GM23338 (cell line): ENCODE measurements around the gene CALCR. TPM values are rescaled to one million over a fixed set of nuclear protein-coding genes. Genes with fewer than 3 reads are reported as not detected.

Experiments used
- ATAC-seq: fragments of 200-7000 bp; cut with Tn5 transposase; 3 replicates; pipeline ENCODE4 v1.9.1; 2020
- DNase-seq: peaks from one replicate; pipeline ENCODE4 v3.0.0-alpha.2; 2015; ENCODE audit warnings: low spot score
- H2AFZ ChIP-seq: fragments of 200-600 bp; sonication (generic); 2 replicates; pipeline ENCODE4 v1.8.0; 2016; ENCODE audit warnings: antibody characterized with exemption, mild to moderate bottlenecking, moderate library complexity
- H3F3A ChIP-seq: fragments of 200-600 bp; sonication (generic); replicated peaks from 2 replicates; pipeline ENCODE4 v1.8.0; 2017; ENCODE audit warnings: antibody characterized with exemption, mixed run types, low read depth
- H3K27ac ChIP-seq: fragments of 200-600 bp; sonication (generic); 2 replicates; pipeline ENCODE4 v1.6.1; 2016; ENCODE audit warnings: low read depth
- H3K27me3 ChIP-seq: fragments of 200-600 bp; sonication (generic); 2 replicates; pipeline ENCODE4 v1.8.0; 2016; ENCODE audit warnings: mild to moderate bottlenecking, mixed run types, moderate library complexity; ENCODE audit not compliant: insufficient read depth
- H3K36me3 ChIP-seq: fragments of 200-600 bp; sonication (generic); 2 replicates; pipeline ENCODE4 v1.8.0; 2016; ENCODE audit warnings: mild to moderate bottlenecking; ENCODE audit not compliant: insufficient read depth
- H3K4me1 ChIP-seq: fragments of 200-600 bp; sonication (generic); 2 replicates; pipeline ENCODE4 v1.8.0; 2016; ENCODE audit warnings: mild to moderate bottlenecking, moderate library complexity; ENCODE audit not compliant: insufficient read depth
- H3K4me2 ChIP-seq: fragments of 200-600 bp; sonication (generic); 2 replicates; pipeline ENCODE4 v1.7.1; 2017; ENCODE audit warnings: mixed run types
- H3K4me3 ChIP-seq: fragments of 200-600 bp; sonication (generic); 2 replicates; pipeline ENCODE4 v1.6.1; 2016; ENCODE audit warnings: mixed run types
- H3K79me2 ChIP-seq: fragments of 200-600 bp; sonication (generic); replicated peaks from 2 replicates; pipeline ENCODE4 v1.8.0; 2017; ENCODE audit warnings: mild to moderate bottlenecking; ENCODE audit not compliant: insufficient read depth
- H3K9me2 ChIP-seq: fragments of 200-600 bp; sonication (generic); 2 replicates; pipeline ENCODE4 v1.8.0; 2017; ENCODE audit not compliant: insufficient read depth
- H4K20me1 ChIP-seq: fragments of 200-600 bp; sonication (generic); replicated peaks from 2 replicates; pipeline ENCODE4 v1.8.0; 2017; ENCODE audit warnings: mild to moderate bottlenecking; ENCODE audit not compliant: insufficient read depth
- H3K27ac Mint-ChIP-seq: 2 replicates; pipeline ENCODE4 v1.8.0; 2020; ENCODE audit warnings: inconsistent platforms, mild to moderate bottlenecking, moderate library complexity, mixed read lengths
- H3K27me3 Mint-ChIP-seq: 3 replicates; pipeline ENCODE4 v1.8.0; 2022; ENCODE audit warnings: low read depth, mild to moderate bottlenecking, moderate library complexity, mixed read lengths, inconsistent platforms; ENCODE audit not compliant: insufficient read depth, poor library complexity
- H3K36me3 Mint-ChIP-seq: 3 replicates; pipeline ENCODE4 v1.8.0; 2021; ENCODE audit warnings: low read depth, mild to moderate bottlenecking, inconsistent platforms, moderate library complexity, mixed read lengths
- H3K4me1 Mint-ChIP-seq: 3 replicates; pipeline ENCODE4 v1.8.0; 2020; ENCODE audit warnings: mild to moderate bottlenecking, inconsistent platforms, mixed read lengths
- H3K4me3 Mint-ChIP-seq: 3 replicates; pipeline ENCODE4 v1.8.0; 2021; ENCODE audit warnings: moderate library complexity, mild to moderate bottlenecking, inconsistent platforms, mixed read lengths
- H3K9me3 Mint-ChIP-seq: 3 replicates; pipeline ENCODE4 v1.8.0; 2020; ENCODE audit warnings: moderate library complexity, mild to moderate bottlenecking, inconsistent platforms, mixed read lengths
- NANOG ChIP-seq: IDR thresholded peaks from 2 replicates; pipeline ENCODE4 v1.6.1; 2016; ENCODE audit warnings: antibody characterized with exemption, borderline replicate concordance
- REST ChIP-seq: IDR thresholded peaks from one replicate; pipeline ENCODE4 v1.6.1; 2018; ENCODE audit warnings: antibody characterized with exemption; ENCODE audit not compliant: unreplicated experiment
- STAT1 ChIP-seq: IDR thresholded peaks from one replicate; pipeline ENCODE4 v1.6.1; 2016; ENCODE audit warnings: antibody characterized with exemption; ENCODE audit not compliant: unreplicated experiment
- ZNF331 ChIP-seq: fragments of 250-450 bp; sonication (Bioruptor Pico); IDR thresholded peaks from 2 replicates; pipeline ENCODE4 v1.5.0; 2020; ENCODE audit warnings: low read depth, mild to moderate bottlenecking, moderate library complexity
- polyA plus RNA-seq: library from polyadenylated mRNA; unstranded; fragments of >200 nt; fragmentation: Nextera tagmentation; extraction: Ambion mirVana; gene quantifications from 2 replicates; pipeline ENCODE4 v1.2.1, GENCODE V29; 2016
- total RNA-seq: library from RNA; depleted of rRNA; stranded (reverse); fragments of >200 nt; shearing (Covaris generic); gene quantifications from 2 replicates; pipeline ENCODE4 v1.2.3, GENCODE V29; 2014
- TF ChIP-seq, protein P1 (sequence below), 2 experiments: fragments of 200-600 bp in 1 of 2; sonication (generic) in 1 of 2; conservative IDR thresholded peaks; 2 replicates each; pipeline versions ENCODE4 v1.5.1 to v1.6.1; 2016 to 2017; ENCODE audit warnings: antibody characterized with exemption in 2 of 2, low read depth in 2 of 2, mild to moderate bottlenecking in 2 of 2, moderate library complexity in 1 of 2

CALCR gene
- total and polyA plus RNA-seq, 2 experiments from 2014 or later = 0.32 to 1.6 TPM

DNA sequence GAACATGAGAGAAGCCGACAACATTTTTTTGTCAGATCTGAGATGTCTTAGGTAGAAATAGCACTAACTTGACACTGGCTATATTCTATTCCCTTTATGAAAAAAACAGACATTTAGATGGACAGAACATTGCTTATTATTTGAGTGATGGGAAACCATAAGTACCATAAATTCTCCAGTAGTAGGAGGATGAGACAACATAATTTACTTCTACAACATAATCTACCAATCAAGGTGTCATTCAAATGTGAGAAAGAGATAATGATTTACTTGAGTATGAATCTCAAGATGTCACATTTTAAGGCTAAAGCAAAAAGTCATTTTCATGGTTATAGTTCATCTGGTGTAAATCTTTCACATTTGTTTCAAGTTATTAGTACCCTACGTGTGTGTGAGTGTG, 110.8 kb downstream of the CALCR start:
- no peaks in the 10 kb centered on the region for H3K27me3 Mint-ChIP-seq
- H3K4me3 Mint-ChIP-seq = no peak overlapping the region

DNA sequence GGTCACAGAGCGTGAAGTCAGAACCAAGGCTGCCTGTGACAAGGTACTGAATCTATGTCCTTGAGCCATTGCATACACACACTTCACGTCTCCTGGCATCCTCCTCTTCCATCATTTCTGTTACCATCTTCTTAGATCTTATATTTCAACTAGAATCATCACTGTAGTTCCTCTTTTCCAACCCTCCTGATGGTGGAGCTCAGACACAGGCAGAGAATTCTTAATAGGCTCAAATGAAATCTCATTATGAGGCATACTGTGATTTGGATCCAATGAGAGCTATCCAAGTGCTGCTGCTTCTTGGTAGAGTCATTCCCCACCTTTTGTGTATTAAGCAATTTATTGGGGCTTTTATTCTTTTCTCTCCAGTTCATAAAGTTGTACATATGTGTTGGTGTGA, 113.2 kb downstream of the CALCR start:
- H3K79me2 ChIP-seq = no peaks in the 10 kb centered on the region
- ATAC-seq = peak; percentile 68
- TF ChIP-seq, protein P1, sequence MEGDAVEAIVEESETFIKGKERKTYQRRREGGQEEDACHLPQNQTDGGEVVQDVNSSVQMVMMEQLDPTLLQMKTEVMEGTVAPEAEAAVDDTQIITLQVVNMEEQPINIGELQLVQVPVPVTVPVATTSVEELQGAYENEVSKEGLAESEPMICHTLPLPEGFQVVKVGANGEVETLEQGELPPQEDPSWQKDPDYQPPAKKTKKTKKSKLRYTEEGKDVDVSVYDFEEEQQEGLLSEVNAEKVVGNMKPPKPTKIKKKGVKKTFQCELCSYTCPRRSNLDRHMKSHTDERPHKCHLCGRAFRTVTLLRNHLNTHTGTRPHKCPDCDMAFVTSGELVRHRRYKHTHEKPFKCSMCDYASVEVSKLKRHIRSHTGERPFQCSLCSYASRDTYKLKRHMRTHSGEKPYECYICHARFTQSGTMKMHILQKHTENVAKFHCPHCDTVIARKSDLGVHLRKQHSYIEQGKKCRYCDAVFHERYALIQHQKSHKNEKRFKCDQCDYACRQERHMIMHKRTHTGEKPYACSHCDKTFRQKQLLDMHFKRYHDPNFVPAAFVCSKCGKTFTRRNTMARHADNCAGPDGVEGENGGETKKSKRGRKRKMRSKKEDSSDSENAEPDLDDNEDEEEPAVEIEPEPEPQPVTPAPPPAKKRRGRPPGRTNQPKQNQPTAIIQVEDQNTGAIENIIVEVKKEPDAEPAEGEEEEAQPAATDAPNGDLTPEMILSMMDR (conservative IDR thresholded peaks at IDR 0.05; ENCODE audit: low read depth in 2 of 2) = peak; percentile 60 to 72
- no peak for TF ChIP-seq ZNF331 (CRISPR knock-in tag)
- no peak for TF ChIP-seq REST

More for the DNA sequence above, 110.8 kb downstream of the CALCR start:
- Histone ChIP-seq H3K4me3 (no peak overlapping the region), H3K9me2 (0 out of 2 replicates have a peak, but pooled peaks cover 3% of the 10 kb centered on the region), H3F3A (no peaks in the 10 kb centered on the region), H2AFZ (no peak overlapping the region), H3K27me3 (no peaks in the 10 kb centered on the region), H3K79me2 (no peaks in the 10 kb centered on the region), H3K27ac (no peak overlapping the region), H3K4me1 (no peaks in the 10 kb centered on the region), H3K4me2 (no peak overlapping the region), H3K36me3 (no peaks in the 10 kb centered on the region), H4K20me1 (no peaks in the 10 kb centered on the region)
- no peaks in the 10 kb centered on the region for H3K9me3 Mint-ChIP-seq
- H3K4me1 Mint-ChIP-seq = peaks cover 7% of the 10 kb centered on the region; the same call in 2 of the 3 replicates
- DNase-seq (no peak), ATAC-seq (no peak)
- no peak overlapping the region for H3K27ac Mint-ChIP-seq
- H3K36me3 Mint-ChIP-seq = no peaks in the 10 kb centered on the region
- TF ChIP-seq REST (no peak), NANOG (no peak), STAT1 (no peak)

More for the DNA sequence above, 113.2 kb downstream of the CALCR start:
- Histone ChIP-seq H3K27me3 (no peaks in the 10 kb centered on the region), H3F3A (no peaks in the 10 kb centered on the region), H3K4me2 (no peak overlapping the region), H3K27ac (no peak overlapping the region), H2AFZ (no peak overlapping the region), H3K4me1 (no peaks in the 10 kb centered on the region), H3K4me3 (no peak overlapping the region), H4K20me1 (no peaks in the 10 kb centered on the region), H3K9me2 (0 out of 2 replicates have a peak, but pooled peaks cover 3% of the 10 kb centered on the region), H3K36me3 (no peaks in the 10 kb centered on the region)
- Mint-ChIP-seq H3K36me3 (no peaks in the 10 kb centered on the region), H3K4me1 (peaks cover 8% of the 10 kb centered on the region; the same call in 2 of the 3 replicates), H3K4me3 (no peak overlapping the region), H3K27me3 (no peaks in the 10 kb centered on the region), H3K9me3 (no peaks in the 10 kb centered on the region; the same call in 2 of the 3 replicates), H3K27ac (no peak overlapping the region)
- DNase-seq = peak; percentile 61
